Ovary (tissue), 9 donors: ENCODE data around the gene FAM83E. TPM values are rescaled to one million over a fixed set of nuclear protein-coding genes. Genes with fewer than 3 reads are reported as not detected.

Experiments
- DNase-seq, 5 donors: peaks; one replicate each; pipeline ENCODE4 v3.0.0-alpha.2; 2019 to 2020
- H3K27ac ChIP-seq, 2 donors: fragments of 200-600 bp; one replicate each; pipeline versions ENCODE4 v1.5.1 to v1.8.0; 2019 to 2022
- H3K27me3 ChIP-seq: fragments of 200-600 bp; one replicate; pipeline ENCODE4 v1.8.0; 2022
- H3K36me3 ChIP-seq: fragments of 200-600 bp; sonication (generic); one replicate; pipeline ENCODE4 v1.5.1; 2019
- H3K4me1 ChIP-seq: one replicate; pipeline ENCODE4 v1.8.1; 2013; ENCODE audit warnings: mild to moderate bottlenecking, moderate library complexity; ENCODE audit not compliant: insufficient read depth
- H3K4me3 ChIP-seq: fragments of 200-600 bp; sonication (generic); one replicate; pipeline ENCODE4 v1.5.1; 2017
- H3K9me3 ChIP-seq, 2 donors: fragments of 200-600 bp in 1 of 2; sonication (generic) in 1 of 2; one replicate each; pipeline versions ENCODE4 v1.5.1 to v1.8.1; 2013 to 2019; ENCODE audit warnings: mild to moderate bottlenecking in 1 of 2, moderate library complexity in 1 of 2
- EP300 ChIP-seq: sonication (generic); formaldehyde crosslinking; IDR thresholded peaks from one replicate; pipeline ENCODE4 v1.6.1; 2017; ENCODE audit warnings: antibody characterized with exemption
- POLR2A ChIP-seq: fragments of 450-650 bp; IDR thresholded peaks from one replicate; pipeline ENCODE4 v1.6.1; 2017; ENCODE audit warnings: antibody characterized with exemption, mild to moderate bottlenecking, moderate library complexity
- WGBS, 3 donors: extraction: QIAGEN DNeasy Blood & Tissue Kit in 1 of 3; methylation state at CpG; one replicate each; pipeline versions ENCODE4 v1.1.5 to v1.1.7; 2013 to 2017; 5-methylcytosine and 5-hydroxymethylcytosine counted together
- intact Hi-C, 4 donors: fragments of 100-400 bp; cut with DNase I; formaldehyde crosslinking; loops; one replicate each; pipeline versions ENCODE4 v1.11.0 to v1.15.1; 2022 to 2023
- polyA plus RNA-seq, 2 donors: library from polyadenylated mRNA; stranded (reverse); fragments of 200-250 nt in 1 of 2; fragments of 350-450 nt in 1 of 2; fragmentation: Illumina TruSeq in 1 of 2; extraction: RNeasy Lipid Tissue Mini Kit (QIAGEN cat#74804) in 1 of 2; gene quantifications; one replicate each; pipeline ENCODE4 v1.2.3, GENCODE V29; 2013 to 2014
- total RNA-seq, 7 donors: library from RNA; depleted of rRNA in 2 of 7; stranded (reverse); fragments of >200 nt in 2 of 7; fragmentation: NEBNext Ultra II Directional in 3 of 7; extraction: Animal tissue kit (Norgen Biotek cat#: 25700) in 3 of 7; gene quantifications; one replicate each; pipeline versions ENCODE4 v1.1.0 to v1.2.4, GENCODE V29; 2016 to 2023
- TF ChIP-seq, protein P1 (sequence below), 3 donors: fragments of 450-650 bp in 2 of 3; fragments of 200-600 bp in 1 of 3; IDR thresholded peaks; one replicate each; pipeline versions ENCODE4 v1.5.1 to v1.8.0; 2016 to 2022; ENCODE audit warnings: antibody characterized with exemption in 3 of 3, mild to moderate bottlenecking in 1 of 3
- donor health status: DM: no; HTN: no; CAD: no; lungs with moderate emphysema.
- donor health status: DM: no; HTN: no; CAD: no.
- donor health status: Bipolar disorder and iron deficiency.
- donor health status: DM: yes; HTN: yes; CAD: no.
- donor health status: DM: no; HTN: no; CAD: no.
- donor health status: DM: yes; HTN: yes; CAD: no.

Gene FAM83E
- total and polyA plus RNA-seq, 9 donors: 0.16 to 6.9 (median 1.5) TPM; not detected in 3

DNA sequence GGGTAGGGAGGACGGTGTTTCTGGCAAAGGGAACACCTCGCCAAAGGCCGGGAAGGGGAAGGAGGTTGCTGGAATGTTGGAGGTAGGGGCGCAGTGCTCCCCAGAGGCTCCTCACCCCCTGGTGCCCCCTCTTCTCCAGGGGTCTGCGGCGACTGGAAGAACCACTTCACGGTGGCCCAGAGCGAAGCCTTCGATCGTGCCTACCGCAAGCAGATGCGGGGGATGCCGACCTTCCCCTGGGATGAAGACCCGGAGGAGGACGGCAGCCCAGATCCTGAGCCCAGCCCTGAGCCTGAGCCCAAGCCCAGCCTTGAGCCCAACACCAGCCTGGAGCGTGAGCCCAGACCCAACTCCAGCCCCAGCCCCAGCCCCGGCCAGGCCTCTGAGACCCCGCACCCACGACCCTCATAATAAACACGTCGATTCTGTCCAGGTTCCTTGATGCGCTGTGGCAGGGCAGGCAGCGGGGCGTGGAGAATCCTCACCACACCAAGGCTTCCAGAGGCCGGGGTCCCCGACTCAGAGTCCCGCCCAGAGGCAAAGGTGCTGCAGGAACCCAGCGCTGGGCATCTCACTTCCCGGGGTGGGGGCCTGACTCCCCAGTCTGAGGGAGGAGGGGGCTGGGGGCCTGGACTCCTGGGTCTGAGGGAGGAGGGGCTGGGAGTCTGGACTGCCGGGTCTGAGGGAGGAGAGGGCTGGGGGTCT, 15.7 kb downstream of the FAM83E start:
- no peak for DNase-seq
- H3K9me3 ChIP-seq: no peaks in the 10 kb centered on the region
- no peak overlapping the region for H3K4me3 ChIP-seq
- no peaks in the 10 kb centered on the region for H3K27me3 ChIP-seq
- 38 to 47% (median 46%) methylated on average over 24 to 30 of the region's 30 CpGs for WGBS, 3 donors
- H3K27ac ChIP-seq: no peak overlapping the region
- H3K4me1 ChIP-seq: no peaks in the 10 kb centered on the region
- TF ChIP-seq EP300 (no peak), POLR2A (no peak)
- TF ChIP-seq, protein P1, sequence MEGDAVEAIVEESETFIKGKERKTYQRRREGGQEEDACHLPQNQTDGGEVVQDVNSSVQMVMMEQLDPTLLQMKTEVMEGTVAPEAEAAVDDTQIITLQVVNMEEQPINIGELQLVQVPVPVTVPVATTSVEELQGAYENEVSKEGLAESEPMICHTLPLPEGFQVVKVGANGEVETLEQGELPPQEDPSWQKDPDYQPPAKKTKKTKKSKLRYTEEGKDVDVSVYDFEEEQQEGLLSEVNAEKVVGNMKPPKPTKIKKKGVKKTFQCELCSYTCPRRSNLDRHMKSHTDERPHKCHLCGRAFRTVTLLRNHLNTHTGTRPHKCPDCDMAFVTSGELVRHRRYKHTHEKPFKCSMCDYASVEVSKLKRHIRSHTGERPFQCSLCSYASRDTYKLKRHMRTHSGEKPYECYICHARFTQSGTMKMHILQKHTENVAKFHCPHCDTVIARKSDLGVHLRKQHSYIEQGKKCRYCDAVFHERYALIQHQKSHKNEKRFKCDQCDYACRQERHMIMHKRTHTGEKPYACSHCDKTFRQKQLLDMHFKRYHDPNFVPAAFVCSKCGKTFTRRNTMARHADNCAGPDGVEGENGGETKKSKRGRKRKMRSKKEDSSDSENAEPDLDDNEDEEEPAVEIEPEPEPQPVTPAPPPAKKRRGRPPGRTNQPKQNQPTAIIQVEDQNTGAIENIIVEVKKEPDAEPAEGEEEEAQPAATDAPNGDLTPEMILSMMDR (IDR thresholded peaks at IDR 0.05): no peak
- no peaks in the 10 kb centered on the region for H3K36me3 ChIP-seq
- intact Hi-C loops: loop anchor here in 2 of 4 donors (10.0 kb wide), 1 partner anchor 104 kb away; no protein-coding TSS in a partner anchor

DNA sequence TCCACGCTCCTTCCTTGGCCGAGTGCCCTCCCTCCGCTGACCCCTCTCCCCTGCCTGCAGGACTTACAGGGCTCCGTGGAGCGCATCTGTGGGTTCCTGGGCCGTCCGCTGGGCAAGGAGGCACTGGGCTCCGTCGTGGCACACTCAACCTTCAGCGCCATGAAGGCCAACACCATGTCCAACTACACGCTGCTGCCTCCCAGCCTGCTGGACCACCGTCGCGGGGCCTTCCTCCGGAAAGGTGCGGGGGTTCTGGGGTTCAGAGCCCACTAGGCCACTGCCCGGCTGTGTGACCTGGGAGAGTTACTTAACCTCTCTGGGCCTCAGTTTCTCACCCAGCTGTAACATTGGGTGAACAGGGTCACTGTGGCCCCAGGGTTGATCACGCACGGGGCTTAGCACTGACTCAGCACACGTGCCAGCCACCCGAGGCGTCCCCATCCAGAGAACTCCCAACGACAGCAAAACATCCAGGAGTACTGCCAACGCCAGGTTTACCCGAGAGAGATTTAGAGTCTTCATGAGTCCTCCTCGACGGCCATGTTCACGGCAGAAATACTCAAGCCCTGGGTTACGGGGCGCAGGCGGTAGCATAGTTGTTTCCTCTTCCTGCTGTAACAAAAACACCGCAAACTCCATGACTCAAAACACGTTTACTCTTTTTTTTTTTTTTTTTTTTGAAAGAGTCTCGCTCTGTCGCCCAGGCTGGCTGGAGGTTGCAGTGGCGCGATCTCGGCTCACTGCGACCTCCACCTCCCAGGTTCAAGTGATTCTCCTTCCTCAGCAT, 18.0 kb downstream of the FAM83E start:
- Histone ChIP-seq H3K4me1 (no peaks in the 10 kb centered on the region), H3K27ac (no peak overlapping the region), H3K9me3 (no peaks in the 10 kb centered on the region), H3K4me3 (no peak overlapping the region), H3K36me3 (no peaks in the 10 kb centered on the region), H3K27me3 (no peaks in the 10 kb centered on the region)
- 73 to 81% (median 78%) methylated on average over 39 of the region's 39 CpGs for WGBS, 3 donors
- TF ChIP-seq EP300 (no peak), POLR2A (no peak)
- TF ChIP-seq, protein P1 (IDR thresholded peaks at IDR 0.05): no peak
- intact Hi-C loops: loop anchor here in 2 of 4 donors (10.0 kb wide), 1 partner anchor 102 kb away; no protein-coding TSS in a partner anchor
- no peak for DNase-seq

DNA sequence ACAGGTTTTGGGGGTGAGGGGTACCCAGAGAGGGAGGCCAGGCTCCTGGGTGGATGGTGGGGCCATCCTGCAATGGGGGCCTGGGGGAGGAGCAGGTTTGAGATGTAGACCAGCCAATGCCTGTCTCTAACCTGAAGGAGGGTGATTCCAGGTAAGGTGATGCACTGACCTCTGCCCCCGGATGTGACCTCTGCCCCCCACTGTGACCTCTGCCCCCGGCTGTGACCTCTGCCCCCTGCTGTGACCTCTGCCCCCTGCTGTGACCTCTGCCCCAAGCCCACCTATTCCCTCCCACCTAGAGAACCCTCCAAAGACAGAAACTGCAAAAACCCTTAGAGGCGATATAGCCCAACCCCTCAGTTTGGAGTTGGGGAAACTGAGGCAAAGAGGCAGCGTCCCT, 18.6 kb downstream of the FAM83E start:
- H3K4me3 ChIP-seq: no peak overlapping the region
- DNase-seq: no peak
- H3K36me3 ChIP-seq: no peaks in the 10 kb centered on the region
- no peaks in the 10 kb centered on the region for H3K4me1 ChIP-seq
- TF ChIP-seq POLR2A (no peak), EP300 (no peak)
- TF ChIP-seq, protein P1 (IDR thresholded peaks at IDR 0.05): no peak
- H3K27me3 ChIP-seq: no peaks in the 10 kb centered on the region
- 66 to 69% (median 68%) methylated on average over 4 of the region's 4 CpGs for WGBS, 3 donors
- H3K27ac ChIP-seq: no peak overlapping the region
- intact Hi-C loops: loop anchor here in 2 of 4 donors (10.0 kb wide), 1 partner anchor 101 kb away; no protein-coding TSS in a partner anchor
- no peaks in the 10 kb centered on the region for H3K9me3 ChIP-seq

DNA sequence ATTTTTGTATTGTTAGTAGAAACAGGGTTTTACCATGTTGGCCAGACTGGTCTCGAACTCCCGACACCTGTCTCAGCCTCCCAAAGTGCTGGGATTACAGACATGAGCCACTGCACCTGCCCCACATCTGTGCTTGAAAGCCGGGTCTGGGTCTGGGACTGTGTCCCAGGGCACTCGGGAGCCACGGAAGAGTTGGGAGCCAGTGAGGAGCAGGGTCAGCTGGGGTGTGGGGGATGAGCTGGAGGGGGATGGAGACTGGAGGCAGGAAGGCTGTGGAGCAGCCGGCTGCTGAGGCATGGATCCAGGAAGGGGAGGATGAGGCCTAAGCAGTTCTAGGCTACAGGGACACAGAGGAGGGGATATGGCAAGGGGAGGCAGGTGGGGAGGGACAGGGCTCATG, 19.0 kb downstream of the FAM83E start:
- Histone ChIP-seq H3K4me1 (no peaks in the 10 kb centered on the region), H3K4me3 (no peak overlapping the region), H3K27me3 (no peaks in the 10 kb centered on the region), H3K36me3 (no peaks in the 10 kb centered on the region), H3K27ac (no peak overlapping the region), H3K9me3 (no peaks in the 10 kb centered on the region)
- no peak for DNase-seq
- no peak for TF ChIP-seq EP300
- WGBS, 3 donors: 40 to 42% (median 42%) methylated on average over 6 of the region's 6 CpGs
- intact Hi-C loops: loop anchor here in 2 of 4 donors (10.0 kb wide), 1 partner anchor 101 kb away; no protein-coding TSS in a partner anchor
